Hepatocyte (in vitro differentiated cells): Measurements from ENCODE around the gene NPLOC4. TPM values are rescaled to one million over a fixed set of nuclear protein-coding genes. Genes with fewer than 3 reads are reported as not detected.

ENCODE experiments used
- DNase-seq: peaks from one replicate; pipeline ENCODE4 v3.0.0-alpha.2; 2016; ENCODE audit warnings: low spot score
- H2AFZ ChIP-seq: fragments of 200-600 bp; sonication (generic); 2 replicates; pipeline ENCODE4 v1.6.0; 2016; ENCODE audit warnings: antibody characterized with exemption, mild to moderate bottlenecking
- H3K27ac ChIP-seq: fragments of 200-600 bp; sonication (generic); 2 replicates; pipeline ENCODE4 v1.5.1; 2016; ENCODE audit warnings: mild to moderate bottlenecking
- H3K27me3 ChIP-seq: fragments of 200-600 bp; sonication (generic); 2 replicates; pipeline ENCODE4 v1.6.1; 2016
- H3K36me3 ChIP-seq: fragments of 200-600 bp; sonication (generic); replicated peaks from 2 replicates; pipeline ENCODE4 v1.5.1; 2016; ENCODE audit warnings: low read depth; ENCODE audit not compliant: insufficient read depth
- H3K4me1 ChIP-seq: fragments of 200-600 bp; sonication (generic); 2 replicates; pipeline ENCODE4 v1.5.1; 2016; ENCODE audit warnings: mild to moderate bottlenecking, moderate library complexity; ENCODE audit not compliant: insufficient read depth
- H3K4me2 ChIP-seq: fragments of 200-600 bp; sonication (generic); 2 replicates; pipeline ENCODE4 v1.6.0; 2016
- H3K4me3 ChIP-seq: fragments of 200-600 bp; sonication (generic); 2 replicates; pipeline ENCODE4 v1.5.1; 2016; ENCODE audit warnings: mild to moderate bottlenecking
- H3K79me2 ChIP-seq: fragments of 200-600 bp; sonication (generic); 2 replicates; pipeline ENCODE4 v1.6.0; 2017; ENCODE audit warnings: mild to moderate bottlenecking
- H3K9me2 ChIP-seq: fragments of 200-600 bp; sonication (generic); replicated peaks from 2 replicates; pipeline ENCODE4 v1.6.0; 2017; ENCODE audit warnings: mild to moderate bottlenecking; ENCODE audit not compliant: insufficient read depth
- H3K9me3 ChIP-seq: fragments of 200-600 bp; sonication (generic); 2 replicates; pipeline ENCODE4 v1.5.1; 2016; ENCODE audit warnings: low read depth, mild to moderate bottlenecking
- H4K20me1 ChIP-seq: fragments of 200-600 bp; sonication (generic); 2 replicates; pipeline ENCODE4 v1.6.0; 2016; ENCODE audit warnings: mild to moderate bottlenecking; ENCODE audit not compliant: insufficient read depth, poor library complexity, severe bottlenecking
- CTCF ChIP-seq: fragments of 200-600 bp; sonication (generic); IDR thresholded peaks from 2 replicates; pipeline ENCODE4 v1.5.1; 2016; ENCODE audit warnings: antibody characterized with exemption, mild to moderate bottlenecking; ENCODE audit not compliant: poor library complexity
- EZH2 ChIP-seq: fragments of 200-600 bp; sonication (generic); IDR thresholded peaks from 2 replicates; pipeline ENCODE4 v1.6.1; 2016; ENCODE audit warnings: antibody characterized with exemption, mild to moderate bottlenecking, borderline replicate concordance
- EZH2phosphoT487 ChIP-seq: fragments of 200-600 bp; sonication (generic); IDR thresholded peaks from one replicate; pipeline ENCODE4 v1.6.1; 2018; ENCODE audit warnings: antibody characterized with exemption, mild to moderate bottlenecking, low read depth, moderate library complexity; ENCODE audit not compliant: unreplicated experiment, severe bottlenecking
- WGBS: methylation state at CpG from one replicate; pipeline ENCODE4 v1.1.6; 2016; ENCODE audit warnings: low lambda C conversion rate; ENCODE audit errors: missing lambda C conversion rate; 5-methylcytosine and 5-hydroxymethylcytosine counted together
- polyA plus RNA-seq: library from polyadenylated mRNA; unstranded; fragments of >200 nt; fragmentation: Nextera tagmentation; extraction: Ambion mirVana; gene quantifications from 2 replicates; pipeline ENCODE4 v1.2.1, GENCODE V29; 2016
- total RNA-seq: library from RNA; depleted of rRNA; stranded (reverse); fragments of >200 nt; gene quantifications from 2 replicates; pipeline ENCODE4 v1.2.3, GENCODE V29; 2014

The NPLOC4 gene
- total and polyA plus RNA-seq, 2 experiments from 2014 or later, result 53.7 to 54.6 TPM

GRCh38 chr17:81553616-81554181 is 83.2 kb downstream of the NPLOC4 start:
- TF ChIP-seq EZH2, result no peak
- TF ChIP-seq CTCF, result no peak
- TF ChIP-seq EZH2phosphoT487, result no peak

DNA sequence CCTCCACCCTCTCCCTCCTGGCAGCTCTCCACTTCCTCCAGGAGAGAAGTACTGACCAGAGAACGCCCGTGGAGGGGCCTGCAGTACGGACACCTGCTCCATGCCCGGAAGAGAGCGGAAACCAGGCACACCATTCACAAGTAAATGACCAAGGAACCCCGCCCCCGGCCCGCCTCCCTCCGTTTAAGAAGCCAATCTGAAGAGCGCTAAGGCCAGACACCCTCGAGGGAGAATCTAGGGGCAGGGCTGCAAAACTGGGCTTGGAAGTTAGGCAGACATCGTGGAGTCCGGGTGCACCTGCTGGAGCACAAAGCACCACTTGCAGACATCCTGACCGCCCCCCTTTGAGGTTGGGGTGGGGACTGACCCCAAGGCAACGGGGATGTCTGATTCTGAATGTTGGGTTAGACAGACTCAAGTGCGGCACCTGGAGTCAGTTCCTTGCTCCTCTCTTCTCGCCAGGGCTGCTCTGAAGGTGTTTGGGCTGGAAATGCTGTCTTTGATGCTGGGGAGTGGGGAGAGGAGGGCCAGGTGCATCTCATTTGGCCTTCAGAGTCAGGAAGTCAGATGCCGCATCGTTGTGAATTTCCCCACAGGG is 83.8 kb downstream of the NPLOC4 start:
- DNase-seq, result peak; percentile 85
- Histone ChIP-seq H4K20me1 (no peaks in the 10 kb centered on the region), H3K9me2 (no peaks in the 10 kb centered on the region), H3K4me1 (peaks cover 26% of the 10 kb centered on the region), H3K79me2 (peaks cover 24% of the 10 kb centered on the region), H3K4me3 (peak overlapping the region; percentile 94), H3K27ac (peak overlapping the region; percentile 80), H3K9me3 (no peaks in the 10 kb centered on the region), H2AFZ (peak overlapping the region; percentile 97), H3K36me3 (no peaks in the 10 kb centered on the region), H3K4me2 (peak overlapping the region; percentile 92), H3K27me3 (no peaks in the 10 kb centered on the region)
- TF ChIP-seq CTCF (peak; percentile 7), EZH2 (no peak)
- WGBS, result 11% methylated on average over 11 of the region's 19 CpGs

More at GRCh38 chr17:81553616-81554181, 83.2 kb downstream of the NPLOC4 start:
- H3K27me3 ChIP-seq, result no peaks in the 10 kb centered on the region
- H3K79me2 ChIP-seq, result peaks cover 24% of the 10 kb centered on the region
- H3K27ac ChIP-seq, result peak overlapping the region; percentile 80
- H3K4me1 ChIP-seq, result peaks cover 26% of the 10 kb centered on the region
- no peak overlapping the region for H2AFZ ChIP-seq
- H3K4me3 ChIP-seq, result peak overlapping the region; percentile 94
- H3K9me3 ChIP-seq, result no peaks in the 10 kb centered on the region
- H4K20me1 ChIP-seq, result no peaks in the 10 kb centered on the region
- no peaks in the 10 kb centered on the region for H3K9me2 ChIP-seq
- WGBS, result 59% methylated on average over 24 of the region's 24 CpGs
- DNase-seq, result peak; percentile 63
- peak overlapping the region; percentile 92 for H3K4me2 ChIP-seq
- no peaks in the 10 kb centered on the region for H3K36me3 ChIP-seq

DNA sequence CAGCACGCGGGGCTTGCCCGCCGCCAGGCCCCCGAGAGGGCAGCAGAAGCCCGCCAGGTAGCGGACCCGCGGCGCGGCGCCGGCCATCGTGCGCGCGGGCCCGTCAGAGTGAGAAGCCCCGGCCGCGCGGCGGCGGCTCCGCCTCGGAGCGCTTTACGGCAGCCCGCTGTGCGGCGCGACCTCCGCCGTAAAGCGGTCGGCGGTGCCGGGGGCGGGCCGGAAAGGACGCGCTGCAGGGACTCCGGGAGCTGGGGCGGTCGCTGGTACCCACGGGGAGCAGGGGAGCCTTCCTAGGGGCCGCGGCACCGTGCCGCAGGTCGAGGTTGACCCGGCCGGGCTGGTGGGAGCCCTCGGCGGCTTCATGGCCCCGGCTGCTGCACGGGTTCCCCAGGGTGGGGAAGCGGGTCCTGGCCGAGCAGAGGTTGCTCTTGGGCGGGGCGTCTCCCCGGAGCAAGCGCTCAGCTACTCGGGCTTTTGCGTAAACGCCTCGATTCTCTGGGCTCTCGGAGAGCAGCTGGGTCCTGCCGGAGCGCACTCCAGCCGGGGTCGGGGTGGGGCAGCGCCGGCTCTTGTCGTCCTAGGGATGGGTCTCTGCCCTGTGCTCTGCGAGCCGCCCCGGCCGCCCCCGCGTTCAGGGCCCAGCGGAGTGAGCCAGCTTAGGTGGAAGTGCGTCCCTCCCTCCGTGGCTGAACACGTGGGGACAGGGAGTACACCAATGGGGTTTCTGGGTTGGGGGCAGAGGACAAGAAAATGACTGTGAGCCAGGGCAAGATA is 84.5 kb downstream of the NPLOC4 start, which contains the start of gene FAAP100:
Gene FAAP100, minus strand, starts transcription at position 110 of the 774 bp plus-strand sequence. Its CDS starts 23 bp downstream, at position 87.
- Histone ChIP-seq H3K79me2 (peaks cover 24% of the 10 kb centered on the region), H3K4me2 (peak within 1 kb of the TSS; percentile 99), H3K9me3 (no peaks in the 10 kb centered on the region), H2AFZ (peak within 1 kb of the TSS; percentile 97), H3K4me1 (peaks cover 26% of the 10 kb centered on the region), H3K27ac (peak within 1 kb of the TSS; percentile 80), H3K27me3 (no peaks in the 10 kb centered on the region), H3K4me3 (peak within 1 kb of the TSS; percentile 94), H3K9me2 (no peaks in the 10 kb centered on the region), H3K36me3 (no peaks in the 10 kb centered on the region), H4K20me1 (no peaks in the 10 kb centered on the region)
- DNase-seq, result peak; percentile 93
- TF ChIP-seq CTCF (no peak), EZH2phosphoT487 (no peak), EZH2 (no peak)
- WGBS, result 2% methylated on average over 58 of the region's 85 CpGs
